Esophagus muscularis mucosa (tissue), 3 donors: ENCODE data around the gene LIPA.

Experiments used
- CTCF ChIP-seq, 3 experiments: fragments of 200-600 bp in 2 of 3; fragments of 450-650 bp in 1 of 3; sonication (generic) in 2 of 3; IDR thresholded peaks; one replicate each; pipeline ENCODE4 v1.5.1; 2017 to 2019; ENCODE audit warnings: antibody characterized with exemption in 3 of 3, mild to moderate bottlenecking in 2 of 3, moderate library complexity in 1 of 3
- POLR2AphosphoS5 ChIP-seq, 2 donors: sonication (generic); formaldehyde crosslinking; IDR thresholded peaks; one replicate each; pipeline ENCODE4 v1.6.1; 2017; ENCODE audit warnings: antibody characterized with exemption in 2 of 2

GRCh38 chr10:89228962-89229361 is 22.6 kb downstream of the LIPA start:
- TF ChIP-seq CTCF (IDR thresholded peaks at IDR 0.05) (no peak), POLR2AphosphoS5 (IDR thresholded peaks at IDR 0.05) (no peak)
